GM23338 (cell line): ENCODE results near the gene AQP12B. TPM values are rescaled to one million over a fixed set of nuclear protein-coding genes. Genes with fewer than 3 reads are reported as not detected.

Experiments
- polyA plus RNA-seq: library from polyadenylated mRNA; unstranded; fragments of >200 nt; fragmentation: Nextera tagmentation; extraction: Ambion mirVana; gene quantifications from 2 replicates; pipeline ENCODE4 v1.2.1, GENCODE V29; 2016
- small RNA-seq: library from RNA; depleted of rRNA; stranded (forward); fragments of <200 nt; gene quantifications from one replicate; pipeline ENCODE3, GENCODE V24; 2014; ENCODE audit warnings: low replicate concordance
- total RNA-seq: library from RNA; depleted of rRNA; stranded (reverse); fragments of >200 nt; shearing (Covaris generic); gene quantifications from 2 replicates; pipeline ENCODE4 v1.2.3, GENCODE V29; 2014; rRNA removed

The AQP12B gene
- total and polyA plus RNA-seq, 2 experiments from 2014 or later, result not detected

Small RNA genes within 50 kb of the gene (small RNA-seq; reads per million reads assigned to genes)
- not detected for gene AC011298.3

Other genes with a start within 250 kb of the AQP12B start
- 46.2 and 56.9 TPM in 2 replicates for gene GPC1, start 247.2 kb downstream of the AQP12B start, total RNA-seq
- 9.0 and 10.8 TPM in 2 replicates for gene GPC1, start 247.2 kb downstream of the AQP12B start, polyA plus RNA-seq
- gene ANKMY1, start 124.9 kb downstream of the AQP12B start, total RNA-seq, result 8.9 and 9.0 TPM in 2 replicates
- 2.3 TPM in 2 replicates for gene ANKMY1, start 124.9 kb downstream of the AQP12B start, polyA plus RNA-seq
- 1.0 and 2.7 TPM in 2 replicates for gene DUSP28, start 122.5 kb downstream of the AQP12B start, total RNA-seq
- 4.3 and 4.8 TPM in 2 replicates for gene DUSP28, start 122.5 kb downstream of the AQP12B start, polyA plus RNA-seq
- 21.0 and 28.4 TPM in 2 replicates for gene RNPEPL1, start 114.4 kb downstream of the AQP12B start, total RNA-seq
- 5.5 and 6.0 TPM in 2 replicates for gene RNPEPL1, start 114.4 kb downstream of the AQP12B start, polyA plus RNA-seq
- 47.0 and 59.8 TPM in 2 replicates for gene CAPN10, start 96.2 kb downstream of the AQP12B start, total RNA-seq
- 30.2 and 31.7 TPM in 2 replicates for gene CAPN10, start 96.2 kb downstream of the AQP12B start, polyA plus RNA-seq
- 0.39 TPM in 1 of 2 replicates, not detected in the other for gene GPR35, start 57.4 kb downstream of the AQP12B start, total RNA-seq
- gene GPR35, start 57.4 kb downstream of the AQP12B start, polyA plus RNA-seq, result 0.21 TPM in 1 of 2 replicates, not detected in the other
- gene AQP12A, start 9.0 kb upstream of the AQP12B start, total RNA-seq, result not detected in 2 replicates
- gene AQP12A, start 9.0 kb upstream of the AQP12B start, polyA plus RNA-seq, result not detected in 2 replicates
- 183 and 214 TPM in 2 replicates for gene KIF1A, start 137.3 kb upstream of the AQP12B start, total RNA-seq
- gene KIF1A, start 137.3 kb upstream of the AQP12B start, polyA plus RNA-seq, result 158 and 169 TPM in 2 replicates
- not detected in 2 replicates for gene AGXT, start 185.9 kb upstream of the AQP12B start, total RNA-seq
- not detected in 2 replicates for gene AGXT, start 185.9 kb upstream of the AQP12B start, polyA plus RNA-seq
- not detected in 2 replicates for gene MAB21L4, start 213.3 kb upstream of the AQP12B start, total RNA-seq
- gene MAB21L4, start 213.3 kb upstream of the AQP12B start, polyA plus RNA-seq, result 0.10 TPM in 1 of 2 replicates, not detected in the other
- gene CROCC2, start 223.5 kb upstream of the AQP12B start, total RNA-seq, result not detected in 2 replicates
- gene CROCC2, start 223.5 kb upstream of the AQP12B start, polyA plus RNA-seq, result not detected in 2 replicates